ENCODE results near the gene CACNA1C.
"Not testable (repeated sequence)": the region's sequence is repeated elsewhere in the genome, so short reads cannot be mapped to it uniquely, and the experiment has no call there.

The CACNA1C gene

DNA sequence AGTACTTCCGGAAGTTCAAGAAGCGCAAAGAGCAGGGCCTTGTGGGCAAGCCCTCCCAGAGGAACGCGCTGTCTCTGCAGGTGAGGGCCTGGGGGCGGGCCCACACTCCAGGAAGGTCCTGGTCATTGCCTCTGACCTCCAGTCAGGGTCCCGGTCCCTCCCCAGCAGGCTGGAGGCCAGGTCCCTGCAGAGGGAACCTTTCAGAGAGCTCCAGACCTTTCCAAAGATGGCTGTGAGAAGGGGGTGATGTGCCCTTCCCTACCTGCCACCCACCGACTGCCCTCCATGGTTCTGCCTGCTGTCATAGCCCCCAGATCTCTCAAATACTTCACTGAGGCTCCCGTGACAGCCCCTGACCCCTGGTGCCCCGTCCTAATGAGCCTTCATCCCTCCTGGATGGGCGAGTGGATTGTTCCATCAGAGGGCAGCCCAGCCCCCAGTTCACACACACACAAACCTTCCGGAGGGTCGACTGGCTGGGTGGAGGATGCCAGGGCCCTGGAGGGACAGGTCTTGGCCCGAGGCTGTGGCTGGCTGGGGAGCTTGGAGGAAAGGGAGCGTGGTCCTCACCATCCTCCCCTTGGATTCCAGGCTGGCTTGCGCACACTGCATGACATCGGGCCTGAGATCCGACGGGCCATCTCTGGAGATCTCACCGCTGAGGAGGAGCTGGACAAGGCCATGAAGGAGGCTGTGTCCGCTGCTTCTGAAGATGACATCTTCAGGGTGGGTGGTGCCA, 624.5 kb downstream of the CACNA1C start:
- no peak for DNase-seq (ENCODE audit: low spot score)

DNA sequence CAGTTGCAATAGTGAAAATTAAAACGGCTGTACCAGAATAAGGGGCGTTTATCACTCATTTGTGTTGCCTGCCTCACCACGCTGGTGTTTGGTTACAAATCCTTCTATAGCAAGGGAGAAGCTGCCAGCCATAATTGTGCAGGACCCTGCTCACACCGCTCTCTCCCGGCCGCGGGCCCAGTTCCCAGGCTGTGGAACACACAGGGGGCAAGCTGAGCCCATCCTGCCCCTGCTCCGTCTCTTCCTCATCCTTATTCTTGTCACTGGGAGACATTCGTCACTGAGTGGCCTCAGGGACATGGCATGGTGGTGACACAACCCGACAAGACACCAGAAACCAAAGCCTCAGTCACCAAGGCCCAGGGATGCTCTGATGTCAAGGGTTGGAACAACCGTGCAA, 625.6 kb downstream of the CACNA1C start:
- no peak for DNase-seq (ENCODE audit: low spot score)

DNA sequence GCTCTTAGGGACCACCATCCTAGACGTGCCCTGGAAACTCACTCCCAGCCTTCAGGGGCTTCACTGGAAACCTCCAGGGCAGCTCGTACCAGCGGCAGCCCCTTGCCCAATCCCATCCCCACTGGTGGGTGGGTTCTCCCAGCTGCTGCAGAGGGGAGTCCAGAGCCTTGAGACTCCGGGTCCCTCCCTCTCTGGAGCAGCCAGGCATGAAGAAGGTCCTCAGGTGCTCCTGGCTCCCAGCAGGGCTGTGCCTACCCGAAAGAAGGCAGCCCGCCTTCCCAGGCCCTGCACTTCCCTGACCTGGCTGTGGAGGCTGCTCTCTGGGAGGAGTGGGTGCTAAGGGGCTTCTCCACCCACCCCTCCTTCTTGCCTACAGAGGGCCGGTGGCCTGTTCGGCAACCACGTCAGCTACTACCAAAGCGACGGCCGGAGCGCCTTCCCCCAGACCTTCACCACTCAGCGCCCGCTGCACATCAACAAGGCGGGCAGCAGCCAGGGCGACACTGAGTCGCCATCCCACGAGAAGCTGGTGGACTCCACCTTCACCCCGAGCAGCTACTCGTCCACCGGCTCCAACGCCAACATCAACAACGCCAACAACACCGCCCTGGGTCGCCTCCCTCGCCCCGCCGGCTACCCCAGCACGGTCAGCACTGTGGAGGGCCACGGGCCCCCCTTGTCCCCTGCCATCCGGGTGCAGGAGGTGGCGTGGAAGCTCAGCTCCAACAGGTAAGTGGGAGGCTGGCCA, 626.5 kb downstream of the CACNA1C start:
- DNase-seq (ENCODE audit: low spot score), result no peak

DNA sequence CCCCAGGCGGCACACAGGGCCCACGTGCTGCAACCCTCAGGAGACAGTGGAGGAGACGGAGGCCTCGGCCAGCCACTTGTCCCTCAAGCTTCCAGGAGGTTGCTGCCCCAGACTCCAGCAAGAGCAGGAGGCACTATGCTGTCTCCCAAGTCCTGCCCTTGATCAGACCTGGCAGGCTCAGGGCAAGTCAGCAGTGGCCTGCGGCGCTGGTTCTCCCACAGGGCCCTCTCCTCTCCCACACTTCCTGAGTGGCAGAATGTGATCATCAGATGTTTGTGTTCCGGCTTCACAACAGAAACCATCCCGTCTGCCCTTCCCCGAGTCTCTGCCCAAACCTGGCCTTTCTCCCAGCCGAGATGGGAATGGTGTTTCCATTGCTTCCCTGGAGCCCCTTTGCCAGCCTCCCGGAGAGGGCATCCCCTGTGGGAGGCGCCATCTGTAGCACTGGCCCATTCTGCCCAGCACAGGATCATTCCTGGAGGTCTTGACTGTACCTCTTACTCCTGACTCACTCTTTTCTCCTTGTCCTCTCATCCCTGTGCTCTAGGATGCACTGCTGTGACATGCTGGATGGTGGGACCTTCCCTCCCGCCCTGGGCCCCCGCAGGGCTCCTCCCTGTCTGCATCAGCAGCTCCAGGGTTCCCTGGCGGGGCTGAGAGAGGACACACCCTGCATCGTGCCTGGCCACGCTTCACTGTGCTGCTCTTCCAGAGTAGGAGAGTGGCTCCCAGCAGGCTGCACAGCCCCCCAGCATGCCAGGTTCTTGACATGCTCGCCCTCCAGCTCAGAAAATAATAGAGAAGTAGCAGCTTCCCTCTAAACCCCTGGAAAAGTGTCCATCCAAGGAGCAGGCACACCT, 627.3 kb downstream of the CACNA1C start:
- no peak for DNase-seq (ENCODE audit: low spot score)

DNA sequence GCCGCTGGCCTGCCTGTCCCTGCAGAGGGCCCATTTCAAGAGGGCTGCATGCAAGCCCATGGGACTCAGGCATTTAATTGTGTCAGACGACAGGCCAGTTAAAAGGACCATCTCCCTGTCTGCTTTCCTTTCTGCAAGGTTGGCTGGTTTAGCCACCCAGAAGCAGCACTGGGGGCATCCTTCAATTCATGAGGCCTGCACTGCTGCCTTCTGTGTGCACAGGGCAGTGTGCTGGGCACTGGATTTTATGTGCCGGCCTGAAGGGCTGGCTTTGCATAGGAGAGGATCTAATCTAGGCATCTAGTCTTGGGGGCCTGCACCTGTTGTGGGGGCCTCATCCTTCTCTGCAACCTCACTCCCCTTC, 627.9 kb downstream of the CACNA1C start:
- no peak for DNase-seq (ENCODE audit: low spot score)

DNA sequence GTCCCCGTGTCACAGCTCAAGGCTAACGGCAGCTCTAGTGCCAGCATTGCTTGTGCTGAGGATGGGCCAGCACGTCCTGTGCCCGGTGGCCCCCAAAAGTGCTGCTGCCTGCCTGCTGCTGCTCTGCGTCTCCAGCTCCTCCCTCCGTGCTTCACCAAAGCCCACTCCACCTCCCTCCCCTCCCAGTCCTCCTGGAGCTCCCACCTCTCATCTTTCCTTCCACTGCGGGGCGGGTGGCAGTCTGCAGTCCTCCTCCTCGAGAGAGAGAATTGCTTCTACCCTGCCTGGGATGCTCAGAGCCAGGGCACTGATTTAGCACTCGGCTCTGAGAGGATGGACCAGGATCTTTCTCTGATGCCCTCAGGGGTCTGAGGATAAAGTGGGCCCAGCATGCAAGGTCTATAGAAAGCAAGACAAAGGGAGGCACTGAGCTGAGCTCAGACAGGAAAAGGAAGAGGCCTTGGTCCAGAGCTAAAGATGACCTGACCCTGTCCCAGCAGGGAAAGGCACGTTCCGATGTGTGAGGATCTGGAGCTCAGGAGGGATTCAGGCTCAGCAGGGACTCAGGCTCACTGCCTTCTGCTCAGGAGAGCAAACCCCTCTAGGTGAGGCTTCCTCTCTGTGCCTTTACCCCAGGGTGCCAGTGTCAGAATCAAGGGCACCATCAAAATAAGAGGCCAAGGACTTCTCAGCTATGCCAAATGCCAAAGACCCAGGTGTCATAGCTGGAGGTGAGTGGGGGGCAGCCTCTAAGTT, 628.8 kb downstream of the CACNA1C start:
- DNase-seq (ENCODE audit: low spot score), result no peak

DNA sequence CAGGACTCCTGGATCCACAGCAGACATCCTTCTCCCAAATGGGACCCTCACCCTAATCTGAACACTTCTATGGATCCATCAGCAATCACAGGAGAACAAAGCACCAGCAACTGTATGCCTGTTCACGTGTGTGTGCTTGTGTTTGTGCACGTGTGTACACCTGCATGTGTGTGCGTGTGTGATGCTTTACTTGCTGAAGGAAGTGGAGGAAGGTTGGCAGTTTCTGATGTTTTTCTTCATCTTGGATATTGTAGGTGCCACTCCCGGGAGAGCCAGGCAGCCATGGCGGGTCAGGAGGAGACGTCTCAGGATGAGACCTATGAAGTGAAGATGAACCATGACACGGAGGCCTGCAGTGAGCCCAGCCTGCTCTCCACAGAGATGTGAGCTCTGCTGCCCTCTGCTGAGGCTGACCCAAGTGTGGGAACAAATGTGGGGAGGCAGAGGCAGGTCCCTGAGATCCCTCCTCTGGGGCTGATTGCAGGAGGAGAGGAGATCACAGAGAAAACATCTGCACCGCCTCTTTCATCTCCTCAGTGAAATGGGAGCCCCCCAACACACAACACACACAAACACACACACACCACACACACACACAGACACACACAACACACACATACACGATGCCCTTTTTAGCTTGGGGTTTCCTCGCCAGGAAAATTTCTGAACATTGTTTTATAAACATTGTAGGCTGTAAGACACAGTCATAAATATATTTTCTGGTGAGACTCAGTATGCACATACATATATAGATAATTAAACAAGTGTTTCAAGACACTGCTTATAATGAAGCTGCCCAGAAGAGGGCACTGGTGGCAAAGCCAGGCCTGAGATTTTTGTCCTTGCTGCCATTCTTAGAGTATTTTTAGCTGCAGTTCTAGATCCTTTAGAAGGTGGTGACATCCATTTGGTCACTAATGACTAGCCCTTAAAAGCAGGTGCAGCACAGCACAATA, 629.8 kb downstream of the CACNA1C start:
- no peak for DNase-seq (ENCODE audit: low spot score)

DNA sequence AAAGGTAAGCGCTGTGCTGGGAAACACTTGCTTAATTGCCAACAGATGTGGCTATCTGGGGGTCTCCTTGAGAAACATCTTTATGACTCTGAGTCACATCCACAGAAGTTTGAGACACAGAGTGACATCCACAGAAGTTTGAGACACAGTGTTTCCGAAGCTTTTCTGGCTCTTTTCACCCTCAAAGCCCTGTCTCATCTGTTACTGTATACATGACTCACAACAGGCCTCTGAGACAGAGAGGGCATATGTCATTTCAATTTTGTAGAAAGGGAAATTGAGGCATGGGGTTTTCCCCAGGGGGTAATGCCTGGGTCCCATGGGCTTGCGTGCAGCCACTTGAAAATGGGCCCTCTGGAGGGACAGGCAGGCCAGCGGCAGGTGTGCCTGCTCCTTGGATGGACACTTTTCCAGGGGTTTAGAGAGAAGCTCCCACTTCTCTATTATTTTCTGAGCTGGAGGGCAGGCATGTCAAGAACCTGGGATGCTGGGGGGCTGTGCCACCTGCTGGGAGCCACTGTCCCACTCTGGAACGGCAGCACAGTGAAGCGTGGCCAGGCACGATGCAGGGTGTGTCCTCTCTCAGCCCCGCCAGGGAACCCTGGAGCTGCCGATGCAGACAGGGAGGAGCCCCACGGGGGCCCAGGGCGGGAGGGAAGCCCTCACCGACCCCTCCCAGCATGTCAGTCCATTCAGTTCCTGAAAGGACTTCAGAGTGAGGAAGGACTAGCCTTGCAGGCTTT, 630.7 kb downstream of the CACNA1C start:
- DNase-seq (ENCODE audit: low spot score), result no peak

DNA sequence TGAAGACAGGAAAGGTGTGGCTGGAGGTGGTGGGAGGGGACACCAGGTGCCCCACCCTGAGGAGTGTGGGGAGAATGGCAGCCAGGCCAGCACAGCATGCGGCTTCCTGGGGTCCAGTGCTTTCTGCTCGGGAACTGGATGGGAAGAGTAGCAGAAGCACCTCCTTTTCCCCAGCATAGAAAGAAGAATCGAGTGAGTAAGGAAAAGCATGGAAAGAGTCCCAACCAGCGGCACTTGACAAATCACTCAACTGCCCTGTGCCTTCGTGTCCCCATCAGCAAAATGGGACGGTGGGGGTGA, 631.2 kb downstream of the CACNA1C start:
- DNase-seq (ENCODE audit: low spot score), result not testable (repeated sequence)

DNA sequence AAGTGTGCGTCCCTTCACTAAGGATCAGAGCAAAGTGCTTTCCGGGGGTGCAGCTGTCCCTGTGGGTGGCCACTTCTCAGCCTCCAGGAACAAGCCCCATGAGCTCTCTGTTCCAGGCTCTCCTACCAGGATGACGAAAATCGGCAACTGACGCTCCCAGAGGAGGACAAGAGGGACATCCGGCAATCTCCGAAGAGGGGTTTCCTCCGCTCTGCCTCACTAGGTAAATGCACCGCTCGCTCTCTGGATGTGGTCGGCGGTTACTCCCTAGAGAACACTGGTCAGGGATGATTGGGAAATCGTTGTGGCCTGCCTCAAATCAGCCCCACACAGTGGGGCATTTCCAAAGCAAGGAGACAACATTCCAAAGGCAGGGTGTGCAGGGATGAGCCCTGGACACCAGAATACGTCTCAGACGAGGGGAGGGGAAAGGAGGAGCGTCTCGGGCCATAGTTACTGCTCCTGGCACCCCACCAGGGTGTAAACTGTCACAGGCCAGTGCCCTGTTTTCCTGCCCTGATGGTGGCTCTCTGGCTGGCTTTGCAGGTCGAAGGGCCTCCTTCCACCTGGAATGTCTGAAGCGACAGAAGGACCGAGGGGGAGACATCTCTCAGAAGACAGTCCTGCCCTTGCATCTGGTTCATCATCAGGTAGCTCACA, 633.0 kb downstream of the CACNA1C start:
- not testable (repeated sequence) for DNase-seq (ENCODE audit: low spot score)

DNA sequence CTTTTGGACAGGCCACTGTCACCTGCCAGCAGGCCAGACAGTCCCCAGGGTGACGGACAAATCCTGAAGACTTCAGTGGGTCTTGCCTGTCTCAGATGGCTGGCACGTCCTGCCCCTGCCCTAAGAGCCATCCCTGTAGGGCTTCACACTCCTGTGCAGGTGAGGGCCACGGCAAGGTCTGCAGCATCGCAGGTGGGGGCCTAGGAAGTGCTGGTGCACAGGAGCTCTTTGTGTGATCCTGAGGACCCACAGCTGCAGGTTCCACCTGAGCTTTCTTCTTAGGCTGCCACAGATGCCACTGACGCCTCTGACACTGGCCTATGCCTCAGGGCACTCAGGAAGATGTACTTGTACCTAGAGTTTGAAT, 633.5 kb downstream of the CACNA1C start:
- no peak for DNase-seq (ENCODE audit: low spot score)

DNA sequence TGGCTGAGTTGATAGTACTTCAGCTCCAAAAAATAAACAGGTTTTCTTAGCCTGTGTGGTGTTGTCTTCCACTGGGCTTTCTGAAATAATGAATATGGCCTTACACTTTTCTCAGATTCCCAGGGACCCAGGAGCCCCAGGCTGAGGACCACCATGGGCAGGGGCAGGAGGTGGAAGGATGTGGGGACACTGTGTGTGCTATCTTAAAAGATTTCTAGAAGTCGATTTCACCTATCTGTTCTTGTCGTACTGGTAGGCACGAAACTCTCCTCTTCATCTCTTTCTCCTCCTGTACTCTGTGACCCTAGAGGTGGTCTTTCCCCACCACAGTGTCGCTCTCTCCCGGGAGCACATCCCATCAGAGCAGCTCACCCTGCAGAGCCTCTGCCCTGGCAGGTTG, 634.3 kb downstream of the CACNA1C start:
- no peak for DNase-seq (ENCODE audit: low spot score)

DNA sequence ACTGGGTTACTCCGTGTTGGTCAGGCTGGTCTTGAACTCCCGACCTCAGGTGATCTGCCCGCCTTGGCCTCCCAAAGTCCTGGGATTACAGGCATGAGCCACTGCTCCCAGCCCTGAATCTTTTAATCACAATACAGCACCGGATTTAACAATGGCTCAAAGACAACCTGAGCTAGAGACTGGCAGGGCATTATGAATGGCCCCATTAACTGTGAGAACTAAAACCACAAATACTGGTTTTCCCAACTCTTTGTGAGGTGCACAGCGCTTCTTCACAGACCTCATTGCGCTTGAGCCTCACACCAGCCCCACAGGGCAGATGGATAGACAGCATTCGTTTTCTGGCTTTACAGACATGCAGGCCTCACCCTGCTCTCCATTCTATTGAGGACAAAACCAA, 634.9 kb downstream of the CACNA1C start:
- no peak for DNase-seq (ENCODE audit: low spot score)

DNA sequence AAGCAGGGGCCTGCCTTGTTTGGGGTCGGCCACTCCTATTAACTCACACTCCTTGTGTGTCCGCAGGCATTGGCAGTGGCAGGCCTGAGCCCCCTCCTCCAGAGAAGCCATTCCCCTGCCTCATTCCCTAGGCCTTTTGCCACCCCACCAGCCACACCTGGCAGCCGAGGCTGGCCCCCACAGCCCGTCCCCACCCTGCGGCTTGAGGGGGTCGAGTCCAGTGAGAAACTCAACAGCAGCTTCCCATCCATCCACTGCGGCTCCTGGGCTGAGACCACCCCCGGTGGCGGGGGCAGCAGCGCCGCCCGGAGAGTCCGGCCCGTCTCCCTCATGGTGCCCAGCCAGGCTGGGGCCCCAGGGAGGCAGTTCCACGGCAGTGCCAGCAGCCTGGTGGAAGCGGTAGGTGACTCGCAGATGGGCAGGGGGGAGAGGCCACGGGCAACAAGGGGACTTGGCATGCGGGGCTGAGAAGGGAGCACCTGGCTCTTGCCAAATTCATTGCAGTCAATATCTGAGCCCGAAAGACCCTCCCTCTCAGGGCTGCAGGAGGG, 635.7 kb downstream of the CACNA1C start:
- no peak for DNase-seq (ENCODE audit: low spot score)

DNA sequence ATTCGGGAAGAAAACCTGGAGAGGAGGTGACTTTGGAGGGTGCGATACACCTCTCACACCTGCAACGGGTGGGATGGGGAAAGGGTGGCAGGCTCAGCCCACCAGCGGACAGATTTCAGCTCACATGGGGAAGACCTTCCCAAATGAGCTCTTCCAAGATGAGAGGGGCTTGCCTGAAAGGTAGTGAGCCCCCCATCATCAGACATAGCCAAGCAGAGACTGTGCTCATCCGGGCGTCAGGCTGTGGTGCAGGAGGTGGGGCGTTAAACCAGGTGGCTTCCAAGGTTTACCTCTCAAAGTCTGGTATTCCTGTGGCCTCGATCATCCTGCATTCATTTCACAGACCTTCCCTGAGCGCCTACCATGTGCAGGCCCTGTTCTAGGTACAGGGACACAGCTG, 636.6 kb downstream of the CACNA1C start:
- no peak for DNase-seq (ENCODE audit: low spot score)

DNA sequence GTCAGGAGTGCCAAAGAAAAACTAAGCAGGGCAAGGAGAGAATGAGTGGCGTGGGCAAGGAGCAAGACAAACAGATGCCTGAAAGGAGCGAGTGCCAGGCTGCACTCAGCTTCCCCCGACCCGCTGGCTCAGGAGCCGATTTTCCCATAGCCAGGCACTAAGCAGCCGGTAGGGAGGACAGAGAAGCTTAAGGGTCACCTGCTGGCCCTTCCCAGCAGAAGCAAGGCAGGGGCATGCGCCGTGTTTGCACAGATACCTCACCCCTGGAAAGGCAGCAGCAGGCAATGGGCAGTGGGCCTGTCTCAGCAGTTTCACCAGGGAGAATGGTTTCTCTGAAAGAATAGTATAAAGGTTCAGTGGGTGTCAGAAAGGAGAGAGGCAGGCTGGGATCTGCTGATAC, 637.1 kb downstream of the CACNA1C start:
- DNase-seq (ENCODE audit: low spot score), result no peak

DNA sequence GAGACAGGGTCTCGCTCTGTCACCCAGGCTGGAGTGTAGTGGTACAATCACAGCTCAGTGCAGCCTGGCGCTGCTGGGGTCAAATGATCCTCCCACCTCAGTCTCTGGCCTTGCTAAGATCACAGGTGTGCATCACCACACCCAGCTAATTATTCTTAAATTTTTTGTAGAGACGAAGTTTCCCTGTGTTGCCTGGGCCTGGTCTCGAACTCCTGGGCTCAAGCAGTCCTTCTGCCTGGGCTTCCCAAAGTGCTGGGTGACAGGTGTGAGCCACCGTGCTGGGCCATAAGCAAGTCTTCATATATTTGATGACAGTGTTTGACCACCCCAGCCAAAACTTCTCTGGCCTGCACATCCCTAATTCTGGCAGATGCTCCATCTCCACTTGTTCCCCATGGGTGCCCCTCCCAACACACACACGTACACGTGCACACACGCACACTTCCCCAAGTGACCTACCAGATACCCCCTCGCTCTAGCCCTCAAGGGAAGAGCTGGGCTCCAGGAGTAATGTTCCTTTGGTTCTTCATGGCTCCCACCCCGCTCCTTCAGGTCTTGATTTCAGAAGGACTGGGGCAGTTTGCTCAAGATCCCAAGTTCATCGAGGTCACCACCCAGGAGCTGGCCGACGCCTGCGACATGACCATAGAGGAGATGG, 637.7 kb downstream of the CACNA1C start:
- DNase-seq (ENCODE audit: low spot score), result no peak

DNA sequence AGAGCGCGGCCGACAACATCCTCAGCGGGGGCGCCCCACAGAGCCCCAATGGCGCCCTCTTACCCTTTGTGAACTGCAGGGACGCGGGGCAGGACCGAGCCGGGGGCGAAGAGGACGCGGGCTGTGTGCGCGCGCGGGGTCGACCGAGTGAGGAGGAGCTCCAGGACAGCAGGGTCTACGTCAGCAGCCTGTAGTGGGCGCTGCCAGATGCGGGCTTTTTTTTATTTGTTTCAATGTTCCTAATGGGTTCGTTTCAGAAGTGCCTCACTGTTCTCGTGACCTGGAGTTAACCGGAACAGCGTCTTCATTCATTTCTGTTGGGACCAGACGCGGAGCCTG, 638.2 kb downstream of the CACNA1C start:
- DNase-seq (ENCODE audit: low spot score), result peak; percentile 16

Measured in COLO829 (cell line).